Fibroblast of lung (primary cell): ENCODE measurements around the gene PFDN2.

ENCODE experiments used
- CTCF ChIP-seq, 2 donors: IDR thresholded peaks in 1 of 2; conservative IDR thresholded peaks in 1 of 2; 1 replicate in 1 of 2; 2 replicates in 1 of 2; pipeline ENCODE4 v1.5.1; 2011 to 2012; ENCODE audit warnings: low read length in 2 of 2, control low read depth in 1 of 2, inconsistent platforms in 1 of 2, low read depth in 1 of 2, mild to moderate bottlenecking in 1 of 2
- EZH2 ChIP-seq: IDR thresholded peaks from 2 replicates; pipeline ENCODE4 v1.5.1; 2012; ENCODE audit warnings: low read length, control low read depth, mild to moderate bottlenecking; ENCODE audit errors: missing control alignments

- no peak for TF ChIP-seq EZH2
- TF ChIP-seq CTCF (conservative IDR thresholded peaks at IDR 0.05 in 1 of 2, IDR thresholded peaks at IDR 0.05 in 1 of 2; ENCODE audit: low read depth in 1 of 2, low read length in 2 of 2): no peak
These were observed 38.3 kb downstream of the PFDN2 start for GRCh38 chr1:161079436-161080110.
